ENCODE data around the gene EIF2A.
A peak's percentile ranks its signal among the peaks of the same experiment; 100 is the strongest.
"Not testable (repeated sequence)": the region's sequence is repeated elsewhere in the genome, so short reads cannot be mapped to it uniquely, and the experiment has no call there.

The EIF2A gene

GRCh38 chr3:150603153-150603979 is 56.8 kb downstream of the EIF2A start, which contains the start of gene SELENOT:
TSS of gene SELENOT (plus strand) at chr3:150603321. CDS start at chr3:150603363, 42 bp downstream.
- DNase-seq: peak; percentile 95 to 96

GRCh38 chr3:150603980-150604319 is 57.4 kb downstream of the EIF2A start:
- DNase-seq: no peak

GRCh38 chr3:150605998-150606641 is 59.5 kb downstream of the EIF2A start:
- no peak for DNase-seq

GRCh38 chr3:150607267-150608065 is 60.9 kb downstream of the EIF2A start:
- DNase-seq: no peak

GRCh38 chr3:150609988-150610387 is 63.4 kb downstream of the EIF2A start:
- no peak for DNase-seq

- no peak for DNase-seq
Measured at GRCh38 chr3:150610785-150611184, 64.2 kb downstream of the EIF2A start.

- no peak for DNase-seq
Measured at GRCh38 chr3:150611666-150612065, 65.1 kb downstream of the EIF2A start.

- DNase-seq: no peak
Measured at GRCh38 chr3:150612494-150612893, 65.9 kb downstream of the EIF2A start.

GRCh38 chr3:150613034-150613433 is 66.4 kb downstream of the EIF2A start:
- no peak for DNase-seq

- DNase-seq: no peak
Measured at GRCh38 chr3:150613709-150614480, 67.3 kb downstream of the EIF2A start.

GRCh38 chr3:150620002-150620689 is 73.6 kb downstream of the EIF2A start:
- no peak for DNase-seq

GRCh38 chr3:150622955-150623354 is 76.4 kb downstream of the EIF2A start:
- DNase-seq: not testable (repeated sequence)

GRCh38 chr3:150623945-150624344 is 77.4 kb downstream of the EIF2A start:
- DNase-seq: no peak

- DNase-seq: no peak
Measured at GRCh38 chr3:150626148-150626930, 79.8 kb downstream of the EIF2A start.

GRCh38 chr3:150627557-150627956 is 81.0 kb downstream of the EIF2A start:
- DNase-seq: no peak

- no peak for DNase-seq
Measured at GRCh38 chr3:150631515-150632221, 85.1 kb downstream of the EIF2A start.

- no peak for DNase-seq
Measured at GRCh38 chr3:150635076-150635475, 88.5 kb downstream of the EIF2A start.

GRCh38 chr3:150635526-150635925 is 88.9 kb downstream of the EIF2A start:
- DNase-seq: no peak

Data from activated T-cell treated with anti-CD3 and anti-CD28 coated beads, Interleukin-2, amount 50 U/mL, for 48 hours (primary cell).